Psoas muscle (tissue), 8 donors: Measurements from ENCODE around the gene GTF2A1L. TPM values are rescaled to one million over a fixed set of nuclear protein-coding genes. Genes with fewer than 3 reads are reported as not detected.

Experiments used
- ATAC-seq, 4 donors: fragments of 200-7000 bp; cut with Tn5 transposase; one replicate each; pipeline ENCODE4 v1.9.1; 2020; ENCODE audit warnings: moderate library complexity in 3 of 4, mild to moderate bottlenecking in 2 of 4
- DNase-seq, 2 donors: peaks; one replicate each; pipeline ENCODE4 v3.0.0-alpha.2; 2020
- H3K27ac ChIP-seq: fragments of 200-600 bp; one replicate; pipeline ENCODE4 v1.8.0; 2022
- H3K27me3 ChIP-seq, 3 donors: fragments of 200-600 bp in 1 of 3; one replicate each; pipeline versions ENCODE4 v1.6.1 to v1.8.0; 2013 to 2022; ENCODE audit warnings: low read length in 2 of 3, mild to moderate bottlenecking in 2 of 3, moderate library complexity in 1 of 3; ENCODE audit not compliant: insufficient read depth in 3 of 3
- H3K36me3 ChIP-seq, 2 donors: fragments of 200-600 bp in 1 of 2; one replicate each; pipeline versions ENCODE4 v1.6.1 to v1.8.0; 2013 to 2022; ENCODE audit warnings: low read depth in 1 of 2, mild to moderate bottlenecking in 1 of 2, moderate library complexity in 1 of 2; ENCODE audit not compliant: insufficient read depth in 1 of 2
- H3K4me1 ChIP-seq: fragments of 200-600 bp; one replicate; pipeline ENCODE4 v1.8.0; 2022
- H3K4me3 ChIP-seq: fragments of 200-600 bp; one replicate; pipeline ENCODE4 v1.8.0; 2022; ENCODE audit warnings: mild to moderate bottlenecking
- H3K9me3 ChIP-seq: fragments of 200-600 bp; one replicate; pipeline ENCODE4 v1.8.0; 2022
- WGBS, 3 donors: extraction: QIAGEN DNeasy Blood & Tissue Kit; methylation state at CpG; one replicate each; pipeline versions ENCODE4 v1.1.6 to v1.1.7; 2013; 5-methylcytosine and 5-hydroxymethylcytosine counted together
- intact Hi-C, 2 donors: fragments of 100-400 bp; cut with DNase I; formaldehyde crosslinking; loops; one replicate each; pipeline versions ENCODE4 v1.11.0 to v1.14.2; 2022
- polyA plus RNA-seq, 3 donors: library from polyadenylated mRNA; stranded (reverse); fragments of 200-250 nt; gene quantifications; one replicate each; pipeline ENCODE4 v1.2.3, GENCODE V29; 2013
- total RNA-seq, 4 donors: library from RNA; stranded (reverse); fragmentation: NEBNext Ultra II Directional in 2 of 4; extraction: Animal tissue kit (Norgen Biotek cat#: 25700) in 2 of 4; gene quantifications; one replicate each; pipeline versions ENCODE4 v1.2.1 to v1.2.4, GENCODE V29; 2021 to 2023
- TF ChIP-seq, protein P1 (sequence below): fragments of 200-600 bp; IDR thresholded peaks from one replicate; pipeline ENCODE4 v1.8.0; 2022; ENCODE audit warnings: antibody characterized with exemption
- donor health status: healthy with polysubstance abuse.
- donor health status: DM: no; HTN: no; CAD: no; lungs with moderate emphysema.
- donor health status: Bipolar disorder and iron deficiency.
- donor health status: healthy.
- donor health status: DM: yes; HTN: yes; CAD: no.
- donor health status: DM: no; HTN: no; CAD: no.
- donor health status: DM: no; HTN: no; CAD: no.
- donor health status: DM: yes; HTN: yes; CAD: no.

GTF2A1L gene
- total and polyA plus RNA-seq, 7 donors, result 0.05 to 0.76 (median 0.39) TPM; not detected in 3

DNA sequence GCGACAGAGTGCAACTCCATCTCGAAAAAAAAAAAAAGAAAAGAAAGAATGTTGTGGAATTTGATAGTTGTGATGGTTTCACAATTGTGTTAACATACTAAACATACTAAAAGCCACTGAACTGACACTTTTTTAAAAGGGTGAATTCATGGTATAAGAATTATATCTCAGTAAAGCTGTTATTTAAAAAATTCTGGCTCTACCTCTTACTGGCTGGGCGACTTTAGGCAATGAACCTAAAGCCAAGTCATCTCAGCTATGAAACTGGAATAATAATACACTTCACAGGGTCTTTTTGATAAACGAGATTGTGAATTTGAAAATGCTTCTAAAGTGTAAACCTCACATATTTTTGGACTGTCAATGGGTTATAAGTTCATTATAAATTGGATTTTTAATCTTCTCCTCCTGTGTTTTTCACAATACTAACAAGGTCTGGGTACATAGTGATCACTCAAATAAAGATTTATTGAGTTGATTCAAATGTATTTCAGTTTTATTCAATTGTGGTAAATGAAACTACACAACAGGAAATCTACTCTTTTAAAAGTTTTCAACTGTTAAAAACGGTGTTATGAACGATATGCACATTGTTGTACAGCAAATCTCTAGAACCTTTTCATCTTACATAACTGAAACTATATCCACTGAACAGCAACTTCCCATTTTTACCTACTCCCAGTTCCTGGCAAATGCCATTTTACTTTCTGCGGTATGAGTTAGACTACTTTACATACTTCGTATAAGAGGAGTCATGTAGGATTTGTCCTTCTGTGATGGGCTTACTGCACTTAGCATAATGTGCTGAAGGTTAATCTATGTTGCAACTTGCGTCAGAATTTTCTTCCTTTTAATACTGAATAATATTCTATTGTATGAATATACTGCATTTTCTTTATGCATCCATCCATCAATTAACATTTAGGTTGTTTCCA, 43.0 kb upstream of the GTF2A1L start:
- intact Hi-C loops, result no loop called here
- DNase-seq (no peak), ATAC-seq (no peak)
- Histone ChIP-seq H3K9me3 (no peaks in the 10 kb centered on the region), H3K27me3 (no peaks in the 10 kb centered on the region), H3K4me1 (no peaks in the 10 kb centered on the region), H3K27ac (no peak overlapping the region), H3K4me3 (no peak overlapping the region), H3K36me3 (no peaks in the 10 kb centered on the region)
- 80 to 84% (median 83%) methylated on average over 9 of the region's 9 CpGs for WGBS, 3 donors
- TF ChIP-seq, protein P1, sequence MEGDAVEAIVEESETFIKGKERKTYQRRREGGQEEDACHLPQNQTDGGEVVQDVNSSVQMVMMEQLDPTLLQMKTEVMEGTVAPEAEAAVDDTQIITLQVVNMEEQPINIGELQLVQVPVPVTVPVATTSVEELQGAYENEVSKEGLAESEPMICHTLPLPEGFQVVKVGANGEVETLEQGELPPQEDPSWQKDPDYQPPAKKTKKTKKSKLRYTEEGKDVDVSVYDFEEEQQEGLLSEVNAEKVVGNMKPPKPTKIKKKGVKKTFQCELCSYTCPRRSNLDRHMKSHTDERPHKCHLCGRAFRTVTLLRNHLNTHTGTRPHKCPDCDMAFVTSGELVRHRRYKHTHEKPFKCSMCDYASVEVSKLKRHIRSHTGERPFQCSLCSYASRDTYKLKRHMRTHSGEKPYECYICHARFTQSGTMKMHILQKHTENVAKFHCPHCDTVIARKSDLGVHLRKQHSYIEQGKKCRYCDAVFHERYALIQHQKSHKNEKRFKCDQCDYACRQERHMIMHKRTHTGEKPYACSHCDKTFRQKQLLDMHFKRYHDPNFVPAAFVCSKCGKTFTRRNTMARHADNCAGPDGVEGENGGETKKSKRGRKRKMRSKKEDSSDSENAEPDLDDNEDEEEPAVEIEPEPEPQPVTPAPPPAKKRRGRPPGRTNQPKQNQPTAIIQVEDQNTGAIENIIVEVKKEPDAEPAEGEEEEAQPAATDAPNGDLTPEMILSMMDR, result no peak

DNA sequence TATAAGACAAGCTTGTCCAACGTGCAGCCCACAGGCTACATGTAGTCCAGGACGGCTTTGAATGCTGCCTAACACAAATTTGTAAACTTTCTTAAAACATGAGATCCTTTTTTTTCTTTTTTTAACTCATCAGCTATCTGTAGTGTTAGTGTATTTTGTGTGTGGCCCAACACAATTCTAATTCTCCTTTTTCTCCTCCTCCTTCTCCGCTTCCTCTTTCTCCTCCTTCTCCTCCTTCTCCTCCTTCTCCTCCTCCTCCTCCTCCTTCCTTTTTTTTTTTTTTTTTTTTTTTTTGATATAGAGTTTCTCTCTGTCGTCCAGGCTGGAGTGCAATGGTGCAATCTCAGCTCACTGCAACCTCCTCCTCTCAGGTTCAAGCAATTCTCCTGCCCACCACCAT, 39.3 kb upstream of the GTF2A1L start:
- intact Hi-C loops, result no loop called here
- Histone ChIP-seq H3K36me3 (peaks cover 0 to 8% of the 10 kb centered on the region in 2 donors), H3K9me3 (no peaks in the 10 kb centered on the region), H3K4me1 (no peaks in the 10 kb centered on the region), H3K27ac (no peak overlapping the region), H3K27me3 (no peaks in the 10 kb centered on the region), H3K4me3 (no peak overlapping the region)
- TF ChIP-seq, protein P1, result no peak
- ATAC-seq (no peak), DNase-seq (no peak)
- 72 to 81% (median 81%) methylated on average over 4 of the region's 4 CpGs for WGBS, 3 donors

DNA sequence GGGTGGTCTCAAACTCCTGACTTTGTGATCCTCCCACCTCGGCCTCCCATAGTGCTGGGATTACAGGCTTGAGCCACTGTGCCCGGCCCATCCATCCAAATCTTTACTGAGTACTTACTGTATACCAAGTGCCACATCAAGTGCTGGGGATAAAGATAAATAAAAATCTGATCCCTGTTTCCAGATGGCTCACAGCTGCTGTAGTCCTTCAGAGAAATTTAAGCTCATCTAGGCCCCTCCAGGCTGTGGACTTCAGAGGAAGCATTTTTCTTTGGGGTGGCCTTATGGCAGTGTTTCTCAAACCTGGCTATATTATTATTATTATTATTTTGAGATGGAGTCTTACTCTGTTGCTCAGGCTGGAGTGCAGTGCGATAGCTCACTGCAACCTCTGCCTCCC, 33.7 kb upstream of the GTF2A1L start:
- Histone ChIP-seq H3K4me3 (no peak overlapping the region), H3K27ac (no peak overlapping the region), H3K9me3 (no peaks in the 10 kb centered on the region), H3K36me3 (peaks cover 0 to 8% of the 10 kb centered on the region in 2 donors), H3K27me3 (no peaks in the 10 kb centered on the region), H3K4me1 (no peaks in the 10 kb centered on the region)
- TF ChIP-seq, protein P1, result no peak
- WGBS, 3 donors, result 72 to 91% (median 76%) methylated on average over 3 of the region's 3 CpGs
- DNase-seq (no peak), ATAC-seq (no peak)
- intact Hi-C loops, result no loop called here

DNA sequence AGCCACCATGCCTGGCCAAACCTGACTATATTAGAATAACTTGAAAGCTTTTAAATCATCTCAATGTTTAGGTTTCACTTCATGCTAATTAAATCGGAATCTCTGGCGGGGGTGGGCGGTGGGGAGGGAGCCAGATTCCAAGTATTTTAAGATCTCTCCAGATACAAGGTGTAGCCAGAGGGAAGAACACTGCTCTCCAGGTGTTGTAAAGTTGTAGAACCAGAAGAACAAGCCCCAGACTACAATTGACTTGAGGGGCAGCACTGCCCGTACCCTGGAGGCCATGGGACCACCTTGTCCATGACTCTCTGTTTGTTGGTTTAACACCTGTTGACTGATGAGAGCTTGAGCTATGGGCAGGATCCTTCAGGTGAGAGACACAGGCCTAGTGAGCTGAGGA, 33.1 kb upstream of the GTF2A1L start:
- WGBS, 3 donors, result 94 to 95% (median 95%) methylated on average over 4 of the region's 4 CpGs
- Histone ChIP-seq H3K9me3 (no peaks in the 10 kb centered on the region), H3K4me1 (no peaks in the 10 kb centered on the region), H3K27ac (no peak overlapping the region), H3K36me3 (peaks cover 0 to 8% of the 10 kb centered on the region in 2 donors), H3K4me3 (no peak overlapping the region), H3K27me3 (no peaks in the 10 kb centered on the region)
- DNase-seq, result no peak
- TF ChIP-seq, protein P1, result no peak
- intact Hi-C loops, result no loop called here
- no peak for ATAC-seq
